IMR-90 (cell line): Measurements from ENCODE around the gene TTF2. TPM values are rescaled to one million over a fixed set of nuclear protein-coding genes. Genes with fewer than 3 reads are reported as not detected.

Source experiments
- ATAC-seq: fragments of 200-7000 bp; cut with Tn5 transposase; 2 replicates; pipeline ENCODE4 v1.9.1; 2020; ENCODE audit warnings: low read depth, mild to moderate bottlenecking, moderate library complexity
- BruUV-seq: library from RNA; stranded (reverse); fragments of 400-500 nt; replicated peaks from 2 replicates; lab custom pipeline; 2021; lab: Mats Ljungman, UMichigan
- CTCF ChIA-PET: fragments of 300-600 bp; formaldehyde crosslinking; extraction: SDS; loops from one replicate; lab custom pipeline; 2021; ENCODE audit warnings: antibody characterized with exemption; lab: Yijun Ruan, JAX
- POLR2A ChIA-PET: fragments of 300-600 bp; sonication (Branson Sonifier 250); formaldehyde crosslinking; loops from one replicate; lab custom pipeline; 2022; ENCODE audit warnings: antibody characterized with exemption; ENCODE audit not compliant: unreplicated experiment; lab: Charles Lee
- DNase-seq: peaks from one replicate; pipeline ENCODE4 v3.0.0; 2013
- H2AFZ ChIP-seq: replicated peaks from 2 replicates; pipeline ENCODE3; 2013; ENCODE audit warnings: low read length, mild to moderate bottlenecking; ENCODE audit not compliant: poor library complexity
- H2AK5ac ChIP-seq: 2 replicates; pipeline ENCODE4 v1.6.1; 2013; ENCODE audit warnings: low read depth, low read length, inconsistent platforms
- H2AK9ac ChIP-seq: replicated peaks from 2 replicates; pipeline ENCODE3; 2013; ENCODE audit warnings: mild to moderate bottlenecking, low read depth, low read length, moderate library complexity; ENCODE audit not compliant: poor library complexity
- H2BK120ac ChIP-seq: 2 replicates; pipeline ENCODE4 v1.6.1; 2013; ENCODE audit warnings: low read depth, low read length, inconsistent platforms
- H2BK15ac ChIP-seq: 3 replicates; pipeline ENCODE4 v1.6.1; 2013; ENCODE audit warnings: low read depth, low read length, inconsistent platforms
- H2BK20ac ChIP-seq: 2 replicates; pipeline ENCODE4 v1.6.1; 2013; ENCODE audit warnings: low read depth, mild to moderate bottlenecking, inconsistent platforms, low read length, moderate library complexity
- H2BK5ac ChIP-seq: 2 replicates; pipeline ENCODE4 v1.6.1; 2013; ENCODE audit warnings: mild to moderate bottlenecking, low read depth, low read length, inconsistent platforms; ENCODE audit not compliant: poor library complexity, severe bottlenecking
- H3K14ac ChIP-seq: replicated peaks from 2 replicates; pipeline ENCODE4 v1.6.1; 2013; ENCODE audit warnings: low read depth, low read length, inconsistent platforms
- H3K18ac ChIP-seq: 2 replicates; pipeline ENCODE4 v1.6.1; 2013; ENCODE audit warnings: low read depth, low read length, control low read depth
- H3K23ac ChIP-seq: 2 replicates; pipeline ENCODE4 v1.6.1; 2013; ENCODE audit warnings: low read depth, low read length, inconsistent platforms
- H3K27ac ChIP-seq: 2 replicates; pipeline ENCODE4 v1.5.1; 2013; ENCODE audit warnings: mild to moderate bottlenecking, control low read depth, low read length; ENCODE audit not compliant: insufficient read depth
- H3K27me3 ChIP-seq: 2 replicates; pipeline ENCODE4 v1.6.1; 2013; ENCODE audit warnings: low read length; ENCODE audit not compliant: control insufficient read depth, insufficient read depth
- H3K36me3 ChIP-seq: 2 replicates; pipeline ENCODE4 v1.6.1; 2013; ENCODE audit warnings: low read length, mixed read lengths; ENCODE audit not compliant: control insufficient read depth, insufficient read depth
- H3K4ac ChIP-seq: 2 replicates; pipeline ENCODE4 v1.6.1; 2013; ENCODE audit warnings: low read depth, low read length, inconsistent platforms
- H3K4me1 ChIP-seq: 2 replicates; pipeline ENCODE4 v1.6.1; 2013; ENCODE audit warnings: low read length, mixed read lengths; ENCODE audit not compliant: control insufficient read depth, insufficient read depth
- H3K4me2 ChIP-seq: 2 replicates; pipeline ENCODE4 v1.6.1; 2013; ENCODE audit warnings: low read depth, mild to moderate bottlenecking, control low read depth, low read length, moderate library complexity
- H3K4me3 ChIP-seq: 2 replicates; pipeline ENCODE4 v1.5.1; 2013; ENCODE audit warnings: low read depth, mild to moderate bottlenecking, control low read depth, low read length, moderate library complexity; ENCODE audit not compliant: insufficient read depth
- H3K56ac ChIP-seq: 2 replicates; pipeline ENCODE4 v1.6.1; 2013; ENCODE audit warnings: low read length, inconsistent platforms; ENCODE audit not compliant: insufficient read depth; ENCODE audit errors: extremely low read depth
- H3K79me1 ChIP-seq, 2 experiments: 2 replicates each; pipeline ENCODE4 v1.6.1; 2013; ENCODE audit warnings: low read length in 2 of 2, inconsistent platforms in 1 of 2, low read depth in 1 of 2
- H3K9ac ChIP-seq: 2 replicates; pipeline ENCODE4 v1.6.1; 2013; ENCODE audit warnings: low read depth, low read length, control low read depth
- H3K9me1 ChIP-seq: 2 replicates; pipeline ENCODE4 v1.6.1; 2013; ENCODE audit warnings: low read length, inconsistent platforms; ENCODE audit not compliant: insufficient read depth
- H3K9me3 ChIP-seq: 2 replicates; pipeline ENCODE4 v1.6.1; 2013; ENCODE audit warnings: low read length; ENCODE audit not compliant: control insufficient read depth, insufficient read depth
- H4K20me1 ChIP-seq: 2 replicates; pipeline ENCODE4 v1.6.1; 2013; ENCODE audit warnings: low read length, inconsistent platforms; ENCODE audit not compliant: insufficient read depth
- H4K5ac ChIP-seq: 2 replicates; pipeline ENCODE4 v1.6.1; 2013; ENCODE audit warnings: mild to moderate bottlenecking, low read depth, low read length, control low read depth
- H4K8ac ChIP-seq, 2 experiments: 2 replicates each; pipeline ENCODE4 v1.6.1; 2013; ENCODE audit warnings: low read depth in 2 of 2, low read length in 2 of 2, control low read depth in 1 of 2, inconsistent platforms in 1 of 2
- H4K91ac ChIP-seq: 2 replicates; pipeline ENCODE4 v1.6.1; 2013; ENCODE audit warnings: low read depth, low read length, inconsistent platforms; ENCODE audit not compliant: insufficient read depth
- BHLHE40 ChIP-seq: fragments of 150-350 bp; IDR thresholded peaks from 2 replicates; pipeline ENCODE4 v1.6.1; 2016; ENCODE audit warnings: mild to moderate bottlenecking, low read depth, low read length
- CHD1 ChIP-seq: IDR thresholded peaks from 2 replicates; pipeline ENCODE4 v1.6.1; 2012; ENCODE audit warnings: low read depth, low read length, improper control_type of control experiment
- MAZ ChIP-seq: IDR thresholded peaks from 2 replicates; pipeline ENCODE4 v1.6.1; 2012; ENCODE audit warnings: low read depth, mild to moderate bottlenecking, low read length, improper control_type of control experiment, moderate library complexity, borderline replicate concordance
- POLR2A ChIP-seq: IDR thresholded peaks from 2 replicates; pipeline ENCODE4 v1.6.1; 2012; ENCODE audit warnings: mild to moderate bottlenecking, low read depth, low read length
- RCOR1 ChIP-seq: IDR thresholded peaks from 2 replicates; pipeline ENCODE4 v1.6.1; 2012; ENCODE audit warnings: mild to moderate bottlenecking, low read length, improper control_type of control experiment; ENCODE audit not compliant: insufficient replicate concordance
- SMC3 ChIP-seq: fragments of 150-350 bp; IDR thresholded peaks from 2 replicates; pipeline ENCODE4 v1.6.1; 2016; ENCODE audit warnings: low read depth, mild to moderate bottlenecking, antibody characterized with exemption, low read length, moderate library complexity
- WGBS, 2 experiments: methylation state at CpG; one replicate each; pipeline versions ENCODE4 v1.1.5 to v1.1.7; 2013; ENCODE audit warnings: missing lambda C conversion rate in 2 of 2; ENCODE audit not compliant: insufficient read length in 1 of 2; ENCODE audit errors: extremely low coverage in 2 of 2; 5-methylcytosine and 5-hydroxymethylcytosine counted together
- dilution Hi-C: fragments of 300-500 bp; cut with HindIII; formaldehyde crosslinking; loops from one replicate; pipeline ENCODE4 v1.14.3; 2018; ENCODE audit warnings: low sequenced_read_pairs; ENCODE audit not compliant: unreplicated experiment
- in situ Hi-C: fragments of 300-500 bp; cut with MboI; formaldehyde crosslinking; loops from 3 replicates; pipeline ENCODE4 v1.14.3; 2019; ENCODE audit warnings: low sequenced_read_pairs, inconsistent platforms, mixed read lengths
- intact Hi-C: fragments of 100-400 bp; cut with micrococcal nuclease; formaldehyde crosslinking; loops from 2 replicates; pipeline ENCODE4 v1.10.0; 2022
- polyA plus RNA-seq, 3 experiments: library from polyadenylated mRNA; depleted of rRNA; stranded (reverse); fragments of >200 nt; gene quantifications; 2 replicates each; pipeline ENCODE4 v1.2.3, GENCODE V29; 2012; ENCODE audit warnings: low replicate concordance in 1 of 3
- total RNA-seq: library from RNA; depleted of rRNA; stranded (reverse); fragments of >200 nt; gene quantifications from 2 replicates; pipeline ENCODE4 v1.2.3, GENCODE V29; 2012
- TF ChIP-seq, protein P1 (sequence below): conservative IDR thresholded peaks from 2 replicates; pipeline ENCODE4 v1.5.1; 2012; ENCODE audit warnings: mild to moderate bottlenecking, low read depth, low read length, improper control_type of control experiment

Gene TTF2
- total and polyA plus RNA-seq, 2 of the 4 experiments (the other 2 are of a cell fraction), result 11.5 to 14.7 TPM

DNA sequence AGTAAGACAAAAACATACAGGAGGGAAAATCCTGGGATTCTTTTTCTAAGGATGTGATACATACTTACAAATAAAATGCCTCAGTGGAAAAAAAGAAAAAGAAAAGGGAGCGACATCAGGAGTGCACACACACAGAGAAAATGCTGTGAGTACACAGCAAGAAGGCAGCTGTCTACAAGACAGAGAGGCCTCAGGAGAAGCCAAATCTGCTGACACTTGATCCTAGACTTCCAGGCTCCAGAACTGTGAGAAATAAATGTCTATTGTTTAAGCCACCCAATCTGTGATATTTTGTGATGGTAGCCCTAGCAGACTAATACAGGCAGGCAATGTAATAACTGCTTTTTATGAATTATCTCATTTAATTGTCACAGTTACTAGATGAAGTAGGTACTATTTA, 78.4 kb downstream of the TTF2 start:
- no peak overlapping the region for H2AK5ac ChIP-seq
- H2BK20ac ChIP-seq, result no peak overlapping the region
- BruUV-seq, result no TSS peak
- H4K8ac ChIP-seq, result no peak overlapping the region
- H3K27ac ChIP-seq, result no peak overlapping the region
- no peaks in the 10 kb centered on the region for H3K9me3 ChIP-seq
- no peaks in the 10 kb centered on the region for H3K27me3 ChIP-seq
- no peak overlapping the region for H4K91ac ChIP-seq
- H3K4me2 ChIP-seq, result no peak overlapping the region
- H3K9me1 ChIP-seq, result peaks cover 2% of the 10 kb centered on the region; the same call in 1 of the 2 replicates
- DNase-seq (no peak), ATAC-seq (no peak)
- H2BK120ac ChIP-seq, result no peak overlapping the region
- H4K20me1 ChIP-seq, result no peaks in the 10 kb centered on the region; the same call in 1 of the 2 replicates
- H4K5ac ChIP-seq, result no peak overlapping the region
- no peak overlapping the region for H3K23ac ChIP-seq
- H3K56ac ChIP-seq, result no peak overlapping the region
- POLR2A ChIA-PET, result no interaction called here
- H2AFZ ChIP-seq, result no peak overlapping the region
- no CpG with 5 or more reads among the region's 1 CpG for WGBS, 2 experiments
- H3K4me3 ChIP-seq, result no peak overlapping the region
- intact Hi-C loops (no loop called here), in situ Hi-C loops (no loop called here), dilution Hi-C loops (no loop called here)
- H3K79me1 ChIP-seq, result no peaks in the 10 kb centered on the region
- no peak overlapping the region for H3K9ac ChIP-seq
- no peak overlapping the region for H2BK15ac ChIP-seq
- TF ChIP-seq, protein P1, sequence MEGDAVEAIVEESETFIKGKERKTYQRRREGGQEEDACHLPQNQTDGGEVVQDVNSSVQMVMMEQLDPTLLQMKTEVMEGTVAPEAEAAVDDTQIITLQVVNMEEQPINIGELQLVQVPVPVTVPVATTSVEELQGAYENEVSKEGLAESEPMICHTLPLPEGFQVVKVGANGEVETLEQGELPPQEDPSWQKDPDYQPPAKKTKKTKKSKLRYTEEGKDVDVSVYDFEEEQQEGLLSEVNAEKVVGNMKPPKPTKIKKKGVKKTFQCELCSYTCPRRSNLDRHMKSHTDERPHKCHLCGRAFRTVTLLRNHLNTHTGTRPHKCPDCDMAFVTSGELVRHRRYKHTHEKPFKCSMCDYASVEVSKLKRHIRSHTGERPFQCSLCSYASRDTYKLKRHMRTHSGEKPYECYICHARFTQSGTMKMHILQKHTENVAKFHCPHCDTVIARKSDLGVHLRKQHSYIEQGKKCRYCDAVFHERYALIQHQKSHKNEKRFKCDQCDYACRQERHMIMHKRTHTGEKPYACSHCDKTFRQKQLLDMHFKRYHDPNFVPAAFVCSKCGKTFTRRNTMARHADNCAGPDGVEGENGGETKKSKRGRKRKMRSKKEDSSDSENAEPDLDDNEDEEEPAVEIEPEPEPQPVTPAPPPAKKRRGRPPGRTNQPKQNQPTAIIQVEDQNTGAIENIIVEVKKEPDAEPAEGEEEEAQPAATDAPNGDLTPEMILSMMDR, result no peak
- TF ChIP-seq POLR2A (no peak), CHD1 (no peak), RCOR1 (no peak), SMC3 (no peak), MAZ (no peak), BHLHE40 (no peak)
- no peak overlapping the region for H2AK9ac ChIP-seq
- CTCF ChIA-PET, result no interaction called here
- H3K14ac ChIP-seq, result no peak overlapping the region
- no peaks in the 10 kb centered on the region for H3K36me3 ChIP-seq
- no peak overlapping the region for H3K4ac ChIP-seq
- peaks cover 7% of the 10 kb centered on the region for H3K4me1 ChIP-seq
- no peak overlapping the region for H2BK5ac ChIP-seq
- no peak overlapping the region for H3K18ac ChIP-seq
